ENCODE measurements around the gene G0S2. TPM values are rescaled to one million over a fixed set of nuclear protein-coding genes. Genes with fewer than 3 reads are reported as not detected.

The G0S2 gene
- polyA plus RNA-seq, 1 experiment: 0.43 TPM

- POLR2A ChIA-PET: interaction anchor here (0.7 kb wide), 1 partner anchor 39 kb away, joined by 10 read pairs; no protein-coding TSS in a partner anchor
- TF ChIP-seq CTCF (IDR thresholded peaks at IDR 0.05; ENCODE audit: insufficient read depth, low read depth, low read length): no peak
- no peaks in the 10 kb centered on the region for H3K27me3 ChIP-seq (ENCODE audit: control insufficient read depth, insufficient read depth, low read length)
- no peak overlapping the region for H3K4me3 ChIP-seq (ENCODE audit: low read depth, low read length)
- no peaks in the 10 kb centered on the region for H3K36me3 ChIP-seq (ENCODE audit: control insufficient read depth, insufficient read depth, low read length)
- no peak for DNase-seq (ENCODE audit: low read depth)
- CTCF ChIA-PET: interaction anchor here (1.1 to 3.2 kb wide), 6 partner anchors 16 to 76 kb away, joined by 3 to 13 read pairs (median 5); no protein-coding TSS in a partner anchor
Observed at GRCh38 chr1:209643285-209644020, 31.8 kb upstream of the G0S2 start.

GRCh38 chr1:209645574-209646452, 29.4 kb upstream of the G0S2 start:
- CTCF ChIA-PET: interaction anchor here (0.6 to 2.3 kb wide), 6 partner anchors 16 to 77 kb away, joined by 3 to 6 read pairs (median 4); partner anchors contain the start of gene G0S2
- no peaks in the 10 kb centered on the region for H3K27me3 ChIP-seq (ENCODE audit: control insufficient read depth, insufficient read depth, low read length)
- H3K4me3 ChIP-seq (ENCODE audit: low read depth, low read length): no peak overlapping the region
- DNase-seq (ENCODE audit: low read depth): no peak
- no peaks in the 10 kb centered on the region for H3K36me3 ChIP-seq (ENCODE audit: control insufficient read depth, insufficient read depth, low read length)
- POLR2A ChIA-PET: no interaction called here
- TF ChIP-seq CTCF (IDR thresholded peaks at IDR 0.05; ENCODE audit: insufficient read depth, low read depth, low read length): no peak

- H3K4me3 ChIP-seq (ENCODE audit: low read depth, low read length): no peak overlapping the region
- POLR2A ChIA-PET: no interaction called here
- H3K27me3 ChIP-seq (ENCODE audit: control insufficient read depth, insufficient read depth, low read length): no peaks in the 10 kb centered on the region
- no peaks in the 10 kb centered on the region for H3K36me3 ChIP-seq (ENCODE audit: control insufficient read depth, insufficient read depth, low read length)
- TF ChIP-seq CTCF (IDR thresholded peaks at IDR 0.05; ENCODE audit: insufficient read depth, low read depth, low read length): peak; percentile 31; the same call in 1 of the 2 replicates
- CTCF ChIA-PET: interaction anchor here (0.6 to 2.3 kb wide), 6 partner anchors 10 to 77 kb away, joined by 3 to 6 read pairs (median 4); partner anchors contain the start of gene G0S2
- DNase-seq (ENCODE audit: low read depth): no peak
Observed at GRCh38 chr1:209646558-209646957, 28.7 kb upstream of the G0S2 start.

GRCh38 chr1:209647156-209647555, 28.1 kb upstream of the G0S2 start:
- H3K4me3 ChIP-seq (ENCODE audit: low read depth, low read length): no peak overlapping the region
- DNase-seq (ENCODE audit: low read depth): no peak
- POLR2A ChIA-PET: no interaction called here
- no peaks in the 10 kb centered on the region for H3K36me3 ChIP-seq (ENCODE audit: control insufficient read depth, insufficient read depth, low read length)
- CTCF ChIA-PET: interaction anchor here (0.6 to 2.3 kb wide), 4 partner anchors 11 to 45 kb away, joined by 3 to 6 read pairs (median 4); partner anchors contain the start of gene G0S2
- TF ChIP-seq CTCF (IDR thresholded peaks at IDR 0.05; ENCODE audit: insufficient read depth, low read depth, low read length): no peak
- H3K27me3 ChIP-seq (ENCODE audit: control insufficient read depth, insufficient read depth, low read length): no peaks in the 10 kb centered on the region

GRCh38 chr1:209648346-209648745, 26.9 kb upstream of the G0S2 start:
- H3K36me3 ChIP-seq (ENCODE audit: control insufficient read depth, insufficient read depth, low read length): no peaks in the 10 kb centered on the region
- no peaks in the 10 kb centered on the region; the same call in 1 of the 2 replicates for H3K27me3 ChIP-seq (ENCODE audit: control insufficient read depth, insufficient read depth, low read length)
- no peak overlapping the region for H3K4me3 ChIP-seq (ENCODE audit: low read depth, low read length)
- TF ChIP-seq CTCF (IDR thresholded peaks at IDR 0.05; ENCODE audit: insufficient read depth, low read depth, low read length): no peak
- DNase-seq (ENCODE audit: low read depth): no peak
- ChIA-PET CTCF (interaction anchor here (1.8 to 1.9 kb wide), 2 partner anchors 21 to 45 kb away, joined by 5 to 7 read pairs; no protein-coding TSS in a partner anchor), POLR2A (no interaction called here)

Data from BJ (cell line).